ENCODE results near the gene HOXA1. TPM values are rescaled to one million over a fixed set of nuclear protein-coding genes. Genes with fewer than 3 reads are reported as not detected.
"Not testable (repeated sequence)": the region's sequence is repeated elsewhere in the genome, so short reads cannot be mapped to it uniquely, and the experiment has no call there.

The HOXA1 gene
- total RNA-seq, 2 experiments from 2014 or later = 0.72 to 1.0 TPM

GRCh38 chr7:27065709-27066108 lies 30.1 kb downstream of the HOXA1 start:
- peaks cover 6% of the 10 kb centered on the region for H3K4me1 Mint-ChIP-seq
- POLR2A ChIA-PET = no interaction called here
- H3K4me3 Mint-ChIP-seq = no peak overlapping the region
- peaks cover 15% of the 10 kb centered on the region for H3K27me3 Mint-ChIP-seq
- no peak overlapping the region for H3K27ac Mint-ChIP-seq
- H3K36me3 Mint-ChIP-seq = no peaks in the 10 kb centered on the region
- H3K9me3 Mint-ChIP-seq = no peaks in the 10 kb centered on the region
- no peak for ATAC-seq (ENCODE audit: low read depth)
- no peak for DNase-seq

- Mint-ChIP-seq H3K27ac (no peak overlapping the region), H3K4me3 (no peak overlapping the region), H3K4me1 (peaks cover 6% of the 10 kb centered on the region), H3K36me3 (no peaks in the 10 kb centered on the region), H3K27me3 (peaks cover 15% of the 10 kb centered on the region), H3K9me3 (no peaks in the 10 kb centered on the region)
- no peak for ATAC-seq (ENCODE audit: low read depth)
- no peak for DNase-seq
- POLR2A ChIA-PET = interaction anchor here (0.6 kb wide), 1 partner anchor 40 kb away, joined by 3 read pairs; no protein-coding TSS in a partner anchor
Observed at GRCh38 chr7:27064661-27065060, 31.1 kb downstream of the HOXA1 start.

- H3K27ac Mint-ChIP-seq = no peak overlapping the region
- no peak for ATAC-seq (ENCODE audit: low read depth)
- POLR2A ChIA-PET = interaction anchor here (0.6 kb wide), 1 partner anchor 41 kb away, joined by 3 read pairs; no protein-coding TSS in a partner anchor
Observed at GRCh38 chr7:27064159-27064558, 31.6 kb downstream of the HOXA1 start.

GRCh38 chr7:27062946-27063345 lies 32.9 kb downstream of the HOXA1 start:
- ATAC-seq (ENCODE audit: low read depth) (no peak), DNase-seq (no peak)
- peaks cover 11% of the 10 kb centered on the region for H3K27me3 Mint-ChIP-seq
- H3K4me1 Mint-ChIP-seq = peaks cover 5% of the 10 kb centered on the region
- no peaks in the 10 kb centered on the region for H3K36me3 Mint-ChIP-seq
- H3K4me3 Mint-ChIP-seq = no peak overlapping the region
- POLR2A ChIA-PET = no interaction called here
- no peak overlapping the region for H3K27ac Mint-ChIP-seq
- H3K9me3 Mint-ChIP-seq = no peaks in the 10 kb centered on the region

More at GRCh38 chr7:27064159-27064558, 31.6 kb downstream of the HOXA1 start:
- H3K4me1 Mint-ChIP-seq = peaks cover 6% of the 10 kb centered on the region
- peaks cover 15% of the 10 kb centered on the region for H3K27me3 Mint-ChIP-seq
- no peak for DNase-seq
- no peaks in the 10 kb centered on the region for H3K36me3 Mint-ChIP-seq
- no peak overlapping the region for H3K4me3 Mint-ChIP-seq
- no peaks in the 10 kb centered on the region for H3K9me3 Mint-ChIP-seq

- POLR2A ChIA-PET = interaction anchor here (0.6 kb wide), 1 partner anchor 16 kb away, joined by 3 read pairs; no protein-coding TSS in a partner anchor
- Mint-ChIP-seq H3K27ac (no peak overlapping the region), H3K4me3 (no peak overlapping the region), H3K4me1 (no peaks in the 10 kb centered on the region), H3K9me3 (no peaks in the 10 kb centered on the region), H3K36me3 (no peaks in the 10 kb centered on the region), H3K27me3 (peaks cover 2% of the 10 kb centered on the region)
- DNase-seq (no peak), ATAC-seq (ENCODE audit: low read depth) (no peak)
Observed at GRCh38 chr7:27053153-27053552, 42.6 kb downstream of the HOXA1 start.

GRCh38 chr7:27051451-27051850 lies 44.3 kb downstream of the HOXA1 start:
- Mint-ChIP-seq H3K4me3 (no peak overlapping the region), H3K27ac (no peak overlapping the region), H3K36me3 (no peaks in the 10 kb centered on the region), H3K9me3 (no peaks in the 10 kb centered on the region), H3K27me3 (peaks cover 2% of the 10 kb centered on the region), H3K4me1 (no peaks in the 10 kb centered on the region)
- ATAC-seq (ENCODE audit: low read depth) (no peak), DNase-seq (no peak)
- POLR2A ChIA-PET = no interaction called here

- Mint-ChIP-seq H3K27ac (no peak overlapping the region), H3K27me3 (peaks cover 2% of the 10 kb centered on the region), H3K4me1 (no peaks in the 10 kb centered on the region), H3K9me3 (no peaks in the 10 kb centered on the region), H3K4me3 (no peak overlapping the region), H3K36me3 (no peaks in the 10 kb centered on the region)
- POLR2A ChIA-PET = no interaction called here
- ATAC-seq (ENCODE audit: low read depth) (no peak), DNase-seq (no peak)
Observed at GRCh38 chr7:27048438-27048837, 47.4 kb downstream of the HOXA1 start.

- no peak overlapping the region for H3K27ac Mint-ChIP-seq
Observed at GRCh38 chr7:27046854-27047549, 48.8 kb downstream of the HOXA1 start.

GRCh38 chr7:27045972-27046371 lies 49.8 kb downstream of the HOXA1 start:
- POLR2A ChIA-PET; H3K36me3 Mint-ChIP-seq; H3K4me1 Mint-ChIP-seq; H3K4me3 Mint-ChIP-seq; DNase-seq; H3K27ac Mint-ChIP-seq; ATAC-seq (ENCODE audit: low read depth); H3K9me3 Mint-ChIP-seq: not testable (repeated sequence)
- H3K27me3 Mint-ChIP-seq = peaks cover 11% of the 10 kb centered on the region

More at GRCh38 chr7:27046854-27047549, 48.8 kb downstream of the HOXA1 start:
- Mint-ChIP-seq H3K27me3 (peaks cover 7% of the 10 kb centered on the region), H3K36me3 (no peaks in the 10 kb centered on the region), H3K4me3 (no peak overlapping the region), H3K4me1 (no peaks in the 10 kb centered on the region), H3K9me3 (no peaks in the 10 kb centered on the region)
- POLR2A ChIA-PET = no interaction called here
- ATAC-seq (ENCODE audit: low read depth) (no peak), DNase-seq (no peak)

- POLR2A ChIA-PET, H3K4me3 Mint-ChIP-seq: not testable (repeated sequence)
Observed at GRCh38 chr7:27045066-27045465, 50.7 kb downstream of the HOXA1 start.

More at GRCh38 chr7:27045066-27045465, 50.7 kb downstream of the HOXA1 start:
- peaks cover 11% of the 10 kb centered on the region for H3K27me3 Mint-ChIP-seq
- not testable (repeated sequence) for H3K9me3 Mint-ChIP-seq; DNase-seq; H3K36me3 Mint-ChIP-seq; H3K27ac Mint-ChIP-seq; H3K4me1 Mint-ChIP-seq; ATAC-seq (ENCODE audit: low read depth)

Other genes with a start within 250 kb of the HOXA1 start
- 10 to 100 TPM; 12.9 to 16.0 TPM for gene SKAP2, start 231.4 kb downstream of the HOXA1 start, total RNA-seq
- not detected for gene HOXA2, start 6.7 kb upstream of the HOXA1 start, total RNA-seq
- under 1 TPM; 0.17 to 0.53 TPM for gene HOXA4, start 34.8 kb upstream of the HOXA1 start, total RNA-seq
- not detected for gene HOXA5, start 47.7 kb upstream of the HOXA1 start, total RNA-seq
- not detected for gene HOXA6, start 51.8 kb upstream of the HOXA1 start, total RNA-seq
- gene HOXA3, start 56.6 kb upstream of the HOXA1 start, total RNA-seq = not detected
- not detected for gene HOXA7, start 60.7 kb upstream of the HOXA1 start, total RNA-seq
- gene HOXA9, start 69.5 kb upstream of the HOXA1 start, total RNA-seq = not detected
- gene HOXA10, start 78.3 kb upstream of the HOXA1 start, total RNA-seq = not detected
- not detected for gene HOXA11, start 89.2 kb upstream of the HOXA1 start, total RNA-seq
- gene HOXA13, start 104.1 kb upstream of the HOXA1 start, total RNA-seq = not detected
- not detected for gene EVX1, start 146.8 kb upstream of the HOXA1 start, total RNA-seq

Measured in activated naive CD8-positive, alpha-beta T cell treated with anti-CD3 and anti-CD28 coated beads, Interleukin-2, amount 10 ng/mL, durations not matched to agents 7 days and 5 days (primary cell).